ENCODE data around the gene USP54. TPM values are rescaled to one million over a fixed set of nuclear protein-coding genes. Genes with fewer than 3 reads are reported as not detected.
A peak's percentile ranks its signal among the peaks of the same experiment; 100 is the strongest.

Gene USP54
- total and polyA plus RNA-seq, 9 of the 15 experiments (the other 6 are each of a cell fraction or from before 2014, with no cell fraction given): 3.8 to 40.1 (median 16.9) TPM

DNA sequence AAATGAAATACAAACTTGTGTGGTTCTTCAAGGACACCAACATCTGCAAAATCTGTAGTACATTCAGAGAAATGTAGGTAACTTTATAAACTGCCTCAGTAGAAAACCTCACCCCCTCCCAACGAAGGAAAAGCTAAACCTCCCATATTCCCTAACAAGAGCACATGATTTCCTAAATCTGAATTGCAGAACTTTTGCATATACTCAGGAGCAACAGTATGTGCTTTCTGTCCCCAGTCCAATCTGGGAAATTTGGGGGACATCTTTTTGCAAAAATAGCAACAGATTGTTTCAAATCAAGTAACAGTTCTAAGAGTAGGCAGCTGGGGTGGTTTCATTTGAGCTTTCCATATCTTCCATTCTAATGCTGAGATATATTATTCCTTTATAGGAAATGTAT, 142.0 kb downstream of the USP54 start:
- Histone ChIP-seq H4K20me1 (replicated peaks; ENCODE audit: control insufficient read depth, insufficient read depth, low read length) (no peaks in the 10 kb centered on the region), H3K4me1 (replicated peaks in 1 of 2; ENCODE audit: control insufficient read depth in 2 of 2, insufficient read depth in 2 of 2, low read length in 2 of 2) (no peaks in the 10 kb centered on the region), H3K4me3 (no peak overlapping the region), H3K4me2 (ENCODE audit: insufficient read depth, low read length) (no peak overlapping the region), H3K27ac (ENCODE audit: extremely low read depth, low read depth, low read length) (no peak overlapping the region), H3K9me3 (replicated peaks; ENCODE audit: control insufficient read depth, insufficient read depth, low read depth, low read length) (no peaks in the 10 kb centered on the region), H3K36me3 (ENCODE audit: control insufficient read depth, insufficient read depth, low read length) (peaks cover 17% of the 10 kb centered on the region; the same call in 2 of the 3 replicates), H2AFZ (ENCODE audit: low read depth, low read length) (no peak overlapping the region), H3K79me2 (ENCODE audit: control insufficient read depth, insufficient read depth, low read length) (no peaks in the 10 kb centered on the region), H3K9ac (ENCODE audit: insufficient read depth in 1 of 2, low read depth in 2 of 2, low read length in 2 of 2) (no peak overlapping the region), H3K27me3 (ENCODE audit: control insufficient read depth in 2 of 2, insufficient read depth in 2 of 2, low read length in 2 of 2) (no peaks in the 10 kb centered on the region), H3K9me1 (ENCODE audit: control insufficient read depth, insufficient read depth, low read length) (no peaks in the 10 kb centered on the region)
- in situ Hi-C loops (cut with MboI) (no loop called here), intact Hi-C loops (cut with micrococcal nuclease) (no loop called here)
- CTCF ChIA-PET (ENCODE audit: low intra/inter-chr PET ratio): no interaction called here
- 24% methylated on average over 1 of the region's 1 CpG for WGBS (ENCODE audit: insufficient coverage, low coverage, missing lambda C conversion rate)
- no TSS peak for BruUV-seq (replicated peaks)
- no peak for ATAC-seq
- peak; percentile 78 for FAIRE-seq
- POLR2A ChIA-PET: interaction anchor here (0.6 kb wide), 1 partner anchor 438 kb away, joined by 3 read pairs; no protein-coding TSS in a partner anchor
- no peak for DNase-seq (ENCODE audit: extremely low read depth in 1 of 4, low spot score in 3 of 4)
- TF ChIP-seq HES1 (IDR thresholded peaks at IDR 0.05; ENCODE audit: low read depth) (no peak), KHSRP (IDR thresholded peaks at IDR 0.05) (no peak), ZNF589 (CRISPR knock-in tag; IDR thresholded peaks at IDR 0.05; ENCODE audit: low read depth) (no peak), AFF1 (IDR thresholded peaks at IDR 0.05; ENCODE audit: low read depth in 1 of 2, partially characterized antibody in 2 of 2) (no peak), ZSCAN29 (IDR thresholded peaks at IDR 0.05) (no peak), ZFP36 (IDR thresholded peaks at IDR 0.05; ENCODE audit: low read depth, low read length, partially characterized antibody) (no peak), ZNF134 (CRISPR knock-in tag; conservative IDR thresholded peaks at IDR 0.05) (no peak)
- TF ChIP-seq, protein P1, sequence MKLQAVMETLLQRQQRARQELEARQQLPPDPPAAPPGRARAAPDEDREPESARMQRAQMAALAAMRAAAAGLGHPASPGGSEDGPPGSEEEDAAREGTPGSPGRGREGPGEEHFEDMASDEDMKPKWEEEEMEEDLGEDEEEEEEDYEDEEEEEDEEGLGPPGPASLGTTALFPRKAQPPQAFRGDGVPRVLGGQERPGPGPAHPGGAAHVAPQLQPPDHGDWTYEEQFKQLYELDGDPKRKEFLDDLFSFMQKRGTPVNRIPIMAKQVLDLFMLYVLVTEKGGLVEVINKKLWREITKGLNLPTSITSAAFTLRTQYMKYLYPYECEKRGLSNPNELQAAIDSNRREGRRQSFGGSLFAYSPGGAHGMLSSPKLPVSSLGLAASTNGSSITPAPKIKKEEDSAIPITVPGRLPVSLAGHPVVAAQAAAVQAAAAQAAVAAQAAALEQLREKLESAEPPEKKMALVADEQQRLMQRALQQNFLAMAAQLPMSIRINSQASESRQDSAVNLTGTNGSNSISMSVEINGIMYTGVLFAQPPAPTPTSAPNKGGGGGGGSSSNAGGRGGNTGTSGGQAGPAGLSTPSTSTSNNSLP (IDR thresholded peaks at IDR 0.05; ENCODE audit: borderline replicate concordance, low read depth, low read length): no peak
- TF ChIP-seq, protein P2, sequence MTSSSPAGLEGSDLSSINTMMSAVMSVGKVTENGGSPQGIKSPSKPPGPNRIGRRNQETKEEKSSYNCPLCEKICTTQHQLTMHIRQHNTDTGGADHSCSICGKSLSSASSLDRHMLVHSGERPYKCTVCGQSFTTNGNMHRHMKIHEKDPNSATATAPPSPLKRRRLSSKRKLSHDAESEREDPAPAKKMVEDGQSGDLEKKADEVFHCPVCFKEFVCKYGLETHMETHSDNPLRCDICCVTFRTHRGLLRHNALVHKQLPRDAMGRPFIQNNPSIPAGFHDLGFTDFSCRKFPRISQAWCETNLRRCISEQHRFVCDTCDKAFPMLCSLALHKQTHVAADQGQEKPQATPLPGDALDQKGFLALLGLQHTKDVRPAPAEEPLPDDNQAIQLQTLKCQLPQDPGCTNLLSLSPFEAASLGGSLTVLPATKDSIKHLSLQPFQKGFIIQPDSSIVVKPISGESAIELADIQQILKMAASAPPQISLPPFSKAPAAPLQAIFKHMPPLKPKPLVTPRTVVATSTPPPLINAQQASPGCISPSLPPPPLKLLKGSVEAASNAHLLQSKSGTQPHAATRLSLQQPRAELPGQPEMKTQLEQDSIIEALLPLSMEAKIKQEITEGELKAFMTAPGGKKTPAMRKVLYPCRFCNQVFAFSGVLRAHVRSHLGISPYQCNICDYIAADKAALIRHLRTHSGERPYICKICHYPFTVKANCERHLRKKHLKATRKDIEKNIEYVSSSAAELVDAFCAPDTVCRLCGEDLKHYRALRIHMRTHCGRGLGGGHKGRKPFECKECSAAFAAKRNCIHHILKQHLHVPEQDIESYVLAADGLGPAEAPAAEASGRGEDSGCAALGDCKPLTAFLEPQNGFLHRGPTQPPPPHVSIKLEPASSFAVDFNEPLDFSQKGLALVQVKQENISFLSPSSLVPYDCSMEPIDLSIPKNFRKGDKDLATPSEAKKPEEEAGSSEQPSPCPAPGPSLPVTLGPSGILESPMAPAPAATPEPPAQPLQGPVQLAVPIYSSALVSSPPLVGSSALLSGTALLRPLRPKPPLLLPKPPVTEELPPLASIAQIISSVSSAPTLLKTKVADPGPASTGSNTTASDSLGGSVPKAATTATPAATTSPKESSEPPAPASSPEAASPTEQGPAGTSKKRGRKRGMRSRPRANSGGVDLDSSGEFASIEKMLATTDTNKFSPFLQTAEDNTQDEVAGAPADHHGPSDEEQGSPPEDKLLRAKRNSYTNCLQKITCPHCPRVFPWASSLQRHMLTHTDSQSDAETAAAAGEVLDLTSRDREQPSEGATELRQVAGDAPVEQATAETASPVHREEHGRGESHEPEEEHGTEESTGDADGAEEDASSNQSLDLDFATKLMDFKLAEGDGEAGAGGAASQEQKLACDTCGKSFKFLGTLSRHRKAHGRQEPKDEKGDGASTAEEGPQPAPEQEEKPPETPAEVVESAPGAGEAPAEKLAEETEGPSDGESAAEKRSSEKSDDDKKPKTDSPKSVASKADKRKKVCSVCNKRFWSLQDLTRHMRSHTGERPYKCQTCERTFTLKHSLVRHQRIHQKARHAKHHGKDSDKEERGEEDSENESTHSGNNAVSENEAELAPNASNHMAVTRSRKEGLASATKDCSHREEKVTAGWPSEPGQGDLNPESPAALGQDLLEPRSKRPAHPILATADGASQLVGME (CRISPR knock-in tag; IDR thresholded peaks at IDR 0.05): no peak

Measured in K562 (cell line).